ENCODE results near the gene EPHA6. TPM values are rescaled to one million over a fixed set of nuclear protein-coding genes. Genes with fewer than 3 reads are reported as not detected.

Gene EPHA6
- total RNA-seq, 1 donor from 2014 or later: not detected

GRCh38 chr3:97338375-97338774, 524.0 kb downstream of the EPHA6 start:
- no peak for DNase-seq (ENCODE audit: low read depth)
- Histone ChIP-seq H3K4me3 (ENCODE audit: low read depth, low read length) (no peak overlapping the region), H3K36me3 (ENCODE audit: control insufficient read depth, insufficient read depth, low read length) (no peaks in the 10 kb centered on the region), H3K27me3 (ENCODE audit: control insufficient read depth, insufficient read depth, low read length) (no peaks in the 10 kb centered on the region)
- TF ChIP-seq, protein P1, sequence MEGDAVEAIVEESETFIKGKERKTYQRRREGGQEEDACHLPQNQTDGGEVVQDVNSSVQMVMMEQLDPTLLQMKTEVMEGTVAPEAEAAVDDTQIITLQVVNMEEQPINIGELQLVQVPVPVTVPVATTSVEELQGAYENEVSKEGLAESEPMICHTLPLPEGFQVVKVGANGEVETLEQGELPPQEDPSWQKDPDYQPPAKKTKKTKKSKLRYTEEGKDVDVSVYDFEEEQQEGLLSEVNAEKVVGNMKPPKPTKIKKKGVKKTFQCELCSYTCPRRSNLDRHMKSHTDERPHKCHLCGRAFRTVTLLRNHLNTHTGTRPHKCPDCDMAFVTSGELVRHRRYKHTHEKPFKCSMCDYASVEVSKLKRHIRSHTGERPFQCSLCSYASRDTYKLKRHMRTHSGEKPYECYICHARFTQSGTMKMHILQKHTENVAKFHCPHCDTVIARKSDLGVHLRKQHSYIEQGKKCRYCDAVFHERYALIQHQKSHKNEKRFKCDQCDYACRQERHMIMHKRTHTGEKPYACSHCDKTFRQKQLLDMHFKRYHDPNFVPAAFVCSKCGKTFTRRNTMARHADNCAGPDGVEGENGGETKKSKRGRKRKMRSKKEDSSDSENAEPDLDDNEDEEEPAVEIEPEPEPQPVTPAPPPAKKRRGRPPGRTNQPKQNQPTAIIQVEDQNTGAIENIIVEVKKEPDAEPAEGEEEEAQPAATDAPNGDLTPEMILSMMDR (IDR thresholded peaks at IDR 0.05; ENCODE audit: insufficient read depth, low read length, poor library complexity, severe bottlenecking): no peak

DNA sequence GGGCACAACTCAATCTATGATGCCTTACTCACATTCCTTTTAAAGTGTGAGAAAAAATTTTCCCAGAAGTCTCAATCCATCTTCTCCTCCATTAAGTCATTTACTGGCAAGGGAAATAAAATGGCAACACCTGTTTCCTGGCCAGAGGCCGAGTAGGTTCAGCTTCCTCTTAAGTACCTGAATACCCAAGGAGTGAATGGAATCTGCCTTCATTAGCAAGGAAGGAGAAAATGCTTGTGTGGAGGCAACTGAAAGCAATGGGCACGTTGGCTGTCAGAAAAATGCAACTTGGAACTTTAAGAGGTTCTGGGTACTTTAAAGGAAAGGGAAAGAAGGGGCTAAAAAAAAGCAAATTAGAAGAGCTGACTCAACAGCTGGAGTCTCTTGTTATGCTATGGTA, 526.5 kb downstream of the EPHA6 start:
- H3K27me3 ChIP-seq (ENCODE audit: control insufficient read depth, insufficient read depth, low read length): no peaks in the 10 kb centered on the region
- TF ChIP-seq, protein P1 (IDR thresholded peaks at IDR 0.05; ENCODE audit: insufficient read depth, low read length, poor library complexity, severe bottlenecking): no peak

GRCh38 chr3:97347780-97348179, 533.4 kb downstream of the EPHA6 start:
- H3K4me3 ChIP-seq (ENCODE audit: low read depth, low read length): no peak overlapping the region
- no peaks in the 10 kb centered on the region for H3K36me3 ChIP-seq (ENCODE audit: control insufficient read depth, insufficient read depth, low read length)
- H3K27me3 ChIP-seq (ENCODE audit: control insufficient read depth, insufficient read depth, low read length): no peaks in the 10 kb centered on the region
- no peak for DNase-seq (ENCODE audit: low read depth)
- TF ChIP-seq, protein P1 (IDR thresholded peaks at IDR 0.05; ENCODE audit: insufficient read depth, low read length, poor library complexity, severe bottlenecking): no peak

More for the DNA sequence above, 526.5 kb downstream of the EPHA6 start:
- no peak for DNase-seq (ENCODE audit: low read depth)
- Histone ChIP-seq H3K4me3 (ENCODE audit: low read depth, low read length) (no peak overlapping the region), H3K36me3 (ENCODE audit: control insufficient read depth, insufficient read depth, low read length) (no peaks in the 10 kb centered on the region)

DNA sequence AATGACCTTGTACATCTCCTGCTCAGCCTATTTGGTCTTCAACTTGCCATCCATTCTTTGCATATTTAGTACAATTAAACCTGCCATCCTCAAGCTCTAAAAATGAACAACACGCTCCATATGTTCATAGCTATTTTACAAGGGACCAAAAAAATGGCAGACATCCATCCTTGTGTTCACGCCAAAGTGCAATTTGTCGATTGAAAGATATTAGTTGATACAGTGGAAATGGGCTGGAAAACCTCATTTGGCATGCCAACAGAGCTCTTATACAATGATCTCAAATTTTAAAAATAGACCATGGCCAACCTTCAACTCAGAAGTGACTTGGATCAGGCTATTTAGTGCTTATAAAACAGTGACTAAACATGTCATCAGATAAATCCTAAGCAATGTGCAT, 536.6 kb downstream of the EPHA6 start:
- H3K36me3 ChIP-seq (ENCODE audit: control insufficient read depth, insufficient read depth, low read length): no peaks in the 10 kb centered on the region
- H3K4me3 ChIP-seq (ENCODE audit: low read depth, low read length): no peak overlapping the region
- TF ChIP-seq, protein P1 (IDR thresholded peaks at IDR 0.05; ENCODE audit: insufficient read depth, low read length, poor library complexity, severe bottlenecking): no peak
- DNase-seq (ENCODE audit: low read depth): no peak
- H3K27me3 ChIP-seq (ENCODE audit: control insufficient read depth, insufficient read depth, low read length): no peaks in the 10 kb centered on the region

GRCh38 chr3:97353176-97353575, 538.8 kb downstream of the EPHA6 start:
- Histone ChIP-seq H3K4me3 (ENCODE audit: low read depth, low read length) (no peak overlapping the region), H3K27me3 (ENCODE audit: control insufficient read depth, insufficient read depth, low read length) (no peaks in the 10 kb centered on the region), H3K36me3 (ENCODE audit: control insufficient read depth, insufficient read depth, low read length) (no peaks in the 10 kb centered on the region)
- TF ChIP-seq, protein P1 (IDR thresholded peaks at IDR 0.05; ENCODE audit: insufficient read depth, low read length, poor library complexity, severe bottlenecking): no peak
- no peak for DNase-seq (ENCODE audit: low read depth)

- H3K4me3 ChIP-seq (ENCODE audit: low read depth, low read length): no peak overlapping the region
- H3K27me3 ChIP-seq (ENCODE audit: control insufficient read depth, insufficient read depth, low read length): no peaks in the 10 kb centered on the region
- H3K36me3 ChIP-seq (ENCODE audit: control insufficient read depth, insufficient read depth, low read length): no peaks in the 10 kb centered on the region
- TF ChIP-seq, protein P1 (IDR thresholded peaks at IDR 0.05; ENCODE audit: insufficient read depth, low read length, poor library complexity, severe bottlenecking): no peak
- no peak for DNase-seq (ENCODE audit: low read depth)
These were observed 545.6 kb downstream of the EPHA6 start for GRCh38 chr3:97359977-97360376.
